ENCODE results near the gene PPP1R37.

GRCh38 chr19:45136507-45137178 lies 43.7 kb downstream of the PPP1R37 start:
- TF ChIP-seq CTCF (IDR thresholded peaks at IDR 0.05) (no peak), POLR2A (IDR thresholded peaks at IDR 0.05) (no peak), POLR2AphosphoS5 (IDR thresholded peaks at IDR 0.05; ENCODE audit: insufficient read depth in 1 of 2, low read depth in 1 of 2) (no peak)
